HG03565 (cell line): ENCODE data around the gene ZNF329.
"Not testable (repeated sequence)": the region's sequence is repeated elsewhere in the genome, so short reads cannot be mapped to it uniquely, and the experiment has no call there.

ENCODE experiments used
- ATAC-seq: cut with Tn5 transposase; IDR thresholded peaks from one replicate; pipeline ENCODE4 v1.9.1; 2021; ENCODE audit warnings: mild to moderate bottlenecking, moderate library complexity; ENCODE audit not compliant: unreplicated experiment

Gene ZNF329

GRCh38 chr19:58150328-58150921 is at the start of gene ZNF329:
Gene ZNF329 (minus strand): TSS chr19:58150789. CDS start chr19:58129503, 21,286 bp downstream.
- peak; percentile 58 for ATAC-seq

- no peak for ATAC-seq
Observed at GRCh38 chr19:58196901-58197616, 46.5 kb upstream of the ZNF329 start.

- ATAC-seq: no peak
Observed at GRCh38 chr19:58183817-58184215, 33.2 kb upstream of the ZNF329 start.

- peak; percentile 80 for ATAC-seq
Observed at GRCh38 chr19:58182989-58183816, 32.6 kb upstream of the ZNF329 start, which contains the start of gene ZNF274. Gene ZNF274 (plus strand): TSS chr19:58183061. CDS start chr19:58183966, 905 bp downstream.

GRCh38 chr19:58182577-58182988 is 32.0 kb upstream of the ZNF329 start:
- ATAC-seq: no peak

- no peak for ATAC-seq
Observed at GRCh38 chr19:58181902-58182576, 31.4 kb upstream of the ZNF329 start.

- ATAC-seq: no peak
Observed at GRCh38 chr19:58170860-58171259, 20.3 kb upstream of the ZNF329 start.

- ATAC-seq: no peak
Observed at GRCh38 chr19:58166708-58167280, 16.2 kb upstream of the ZNF329 start.

- ATAC-seq: no peak
Observed at GRCh38 chr19:58166268-58166667, 15.7 kb upstream of the ZNF329 start.

- ATAC-seq: no peak
Observed at GRCh38 chr19:58157045-58157728, 6.6 kb upstream of the ZNF329 start.

- ATAC-seq: peak; percentile 67
Observed at GRCh38 chr19:58154679-58155648, 4.4 kb upstream of the ZNF329 start.

- ATAC-seq: no peak
Observed at GRCh38 chr19:58154287-58154678, 3.7 kb upstream of the ZNF329 start.

- ATAC-seq: no peak
Observed at GRCh38 chr19:58153386-58153785, 2.8 kb upstream of the ZNF329 start.

GRCh38 chr19:58147475-58147874 is 3.1 kb downstream of the ZNF329 start:
- not testable (repeated sequence) for ATAC-seq

GRCh38 chr19:58145849-58146248 is 4.7 kb downstream of the ZNF329 start:
- no peak for ATAC-seq

- no peak for ATAC-seq
Observed at GRCh38 chr19:58134244-58134643, 16.3 kb downstream of the ZNF329 start.

- ATAC-seq: no peak
Observed at GRCh38 chr19:58129284-58129683, 21.3 kb downstream of the ZNF329 start.

GRCh38 chr19:58128041-58128685 is 22.4 kb downstream of the ZNF329 start:
- no peak for ATAC-seq
